Panc1 (cell line): ENCODE data around the gene CD55.

Experiments
- POLR2AphosphoS5 ChIP-seq: IDR thresholded peaks from 2 replicates; pipeline ENCODE4 v1.6.1; 2012; ENCODE audit warnings: mild to moderate bottlenecking, low read depth, low read length, moderate library complexity
- TCF7L2 ChIP-seq: IDR thresholded peaks from 2 replicates; pipeline ENCODE4 v1.6.1; 2011; ENCODE audit warnings: mild to moderate bottlenecking, low read depth, low read length, inconsistent platforms
- TF ChIP-seq, protein P1 (sequence below): fragments of 450-650 bp; IDR thresholded peaks from 2 replicates; pipeline ENCODE4 v1.5.1; 2017; ENCODE audit warnings: mild to moderate bottlenecking

DNA sequence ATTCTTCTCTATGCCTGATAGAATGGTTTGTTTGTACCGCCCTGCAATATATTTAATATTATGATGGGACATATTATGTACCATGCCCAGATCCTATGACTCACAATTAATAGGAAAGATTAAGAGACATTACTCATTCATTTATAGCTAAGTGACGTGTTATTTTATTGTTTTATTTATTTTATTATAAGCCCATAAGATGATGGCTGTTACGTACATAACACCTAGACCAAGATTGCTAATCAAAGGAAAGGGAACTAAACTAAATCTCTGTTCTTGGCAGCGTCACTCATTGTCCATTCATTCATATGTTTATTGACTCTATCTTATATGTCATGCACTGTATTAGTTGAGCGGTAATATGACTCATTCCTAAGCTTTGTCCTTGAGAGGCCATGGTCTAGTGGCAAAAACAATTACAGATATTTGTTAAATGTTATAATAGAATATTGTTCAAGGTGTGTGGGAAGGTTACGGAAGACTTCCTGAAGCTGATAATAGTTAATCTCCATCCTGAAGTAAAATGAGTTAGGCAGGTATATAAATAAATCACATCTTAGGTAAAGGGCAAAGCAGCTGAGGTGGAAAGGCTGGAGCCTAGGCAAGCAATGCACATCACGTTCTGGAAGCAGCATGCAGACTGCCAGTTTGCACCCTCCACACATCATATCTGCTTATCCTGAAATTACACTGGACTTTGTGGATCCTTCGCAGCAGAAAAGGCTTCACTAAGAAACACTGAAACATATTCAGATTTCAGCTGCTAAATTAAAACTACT, 16.6 kb upstream of the CD55 start:
- TF ChIP-seq, protein P1, sequence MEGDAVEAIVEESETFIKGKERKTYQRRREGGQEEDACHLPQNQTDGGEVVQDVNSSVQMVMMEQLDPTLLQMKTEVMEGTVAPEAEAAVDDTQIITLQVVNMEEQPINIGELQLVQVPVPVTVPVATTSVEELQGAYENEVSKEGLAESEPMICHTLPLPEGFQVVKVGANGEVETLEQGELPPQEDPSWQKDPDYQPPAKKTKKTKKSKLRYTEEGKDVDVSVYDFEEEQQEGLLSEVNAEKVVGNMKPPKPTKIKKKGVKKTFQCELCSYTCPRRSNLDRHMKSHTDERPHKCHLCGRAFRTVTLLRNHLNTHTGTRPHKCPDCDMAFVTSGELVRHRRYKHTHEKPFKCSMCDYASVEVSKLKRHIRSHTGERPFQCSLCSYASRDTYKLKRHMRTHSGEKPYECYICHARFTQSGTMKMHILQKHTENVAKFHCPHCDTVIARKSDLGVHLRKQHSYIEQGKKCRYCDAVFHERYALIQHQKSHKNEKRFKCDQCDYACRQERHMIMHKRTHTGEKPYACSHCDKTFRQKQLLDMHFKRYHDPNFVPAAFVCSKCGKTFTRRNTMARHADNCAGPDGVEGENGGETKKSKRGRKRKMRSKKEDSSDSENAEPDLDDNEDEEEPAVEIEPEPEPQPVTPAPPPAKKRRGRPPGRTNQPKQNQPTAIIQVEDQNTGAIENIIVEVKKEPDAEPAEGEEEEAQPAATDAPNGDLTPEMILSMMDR: no peak
- TF ChIP-seq POLR2AphosphoS5: no peak
- TF ChIP-seq TCF7L2: no peak
